ENCODE data around the gene F13B.
"Not testable (repeated sequence)": the region's sequence is repeated elsewhere in the genome, so short reads cannot be mapped to it uniquely, and the experiment has no call there.

GRCh38 chr1:197096971-197097370, 29.9 kb upstream of the F13B start:
- not testable (repeated sequence) for TF ChIP-seq CTCF (IDR thresholded peaks at IDR 0.05; ENCODE audit: low read depth, low read length); EZH2phosphoT487 (IDR thresholded peaks at IDR 0.05; ENCODE audit: low read depth)
